ENCODE data around the gene BEST4. TPM values are rescaled to one million over a fixed set of nuclear protein-coding genes. Genes with fewer than 3 reads are reported as not detected.

Gene BEST4
- not detected in 2 replicates for total RNA-seq

DNA sequence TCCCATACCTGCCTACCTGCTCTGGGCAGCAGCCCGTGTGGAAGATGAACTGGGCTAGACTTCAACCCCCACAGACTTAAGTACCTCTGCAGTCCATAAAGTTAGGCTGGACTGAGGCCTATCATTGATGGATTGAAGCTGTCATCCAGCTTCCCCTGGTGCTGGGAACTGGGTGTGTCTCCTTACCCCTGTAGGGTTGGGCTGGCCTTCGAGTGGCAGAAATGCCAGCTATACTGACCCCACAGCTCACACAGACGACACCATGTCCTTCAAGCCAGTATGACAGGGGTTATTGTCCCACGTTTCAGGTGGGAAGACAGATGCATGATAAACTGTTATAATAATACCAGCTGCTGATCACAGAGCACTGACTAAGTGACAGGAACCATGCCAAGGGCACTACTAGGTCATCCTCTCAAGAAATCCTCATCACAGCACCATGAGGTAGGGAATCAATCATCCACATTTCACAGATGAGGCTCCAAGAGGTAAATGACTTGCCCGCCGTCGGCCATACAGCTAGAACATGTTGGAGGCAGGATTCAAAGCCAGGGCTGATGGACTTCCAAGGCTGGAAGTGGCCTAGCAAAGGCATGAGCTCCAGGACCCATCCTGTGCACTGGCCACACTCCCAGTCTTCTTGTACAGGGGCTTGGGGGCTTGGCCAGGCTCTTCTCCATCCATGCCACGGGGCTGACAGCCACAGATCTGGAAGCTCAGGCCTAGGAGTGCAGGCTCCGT lies at the start of gene BEST4:
Gene BEST4, minus strand, starts transcription at position 51 of the 741 bp plus-strand sequence. CDS start 465 bp downstream, outside the sequence.

DNA sequence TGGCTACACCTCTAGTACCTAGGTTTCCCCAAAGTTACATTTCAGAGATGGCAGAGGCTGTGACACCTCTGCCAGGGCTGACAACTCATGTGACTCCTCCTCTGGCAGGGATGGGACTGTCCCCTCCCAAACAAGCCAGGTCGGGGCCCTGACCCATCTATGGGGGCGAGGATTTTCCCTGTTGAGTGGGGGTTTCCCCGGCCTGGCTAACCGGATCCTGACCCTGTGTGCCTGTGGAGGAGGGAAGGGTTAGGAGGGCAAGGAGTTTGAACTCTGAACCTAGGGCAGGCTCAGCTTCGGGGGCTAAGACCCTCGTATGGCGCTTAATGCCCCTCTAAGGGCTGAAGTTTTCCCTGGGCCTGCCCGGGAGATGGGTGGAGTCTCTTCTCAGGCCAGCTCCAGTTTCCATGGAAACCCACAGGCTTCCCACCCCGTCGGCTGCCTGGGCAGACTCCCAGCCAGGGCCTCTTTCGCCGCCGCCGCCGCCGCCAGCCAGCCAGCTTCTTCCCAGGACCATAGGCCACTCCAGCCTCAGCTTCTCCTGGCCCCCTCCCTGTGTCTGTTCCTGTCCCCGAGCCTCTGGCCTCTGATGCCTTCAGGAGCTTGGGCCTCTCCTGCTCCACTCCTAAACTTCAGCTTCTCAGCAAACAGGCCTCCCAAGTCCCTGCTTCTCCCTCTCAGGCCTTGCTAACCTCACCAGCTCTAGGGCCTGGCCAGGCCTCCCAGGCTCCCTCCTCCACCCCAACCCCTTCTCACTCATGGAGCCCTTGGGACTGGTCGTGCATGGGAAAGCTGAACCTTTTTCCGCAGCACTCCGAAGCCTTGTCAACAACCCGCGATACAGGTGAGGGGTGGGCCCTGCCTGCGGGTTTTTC lies 20.3 kb upstream of the BEST4 start, which contains the start of gene BTBD19:
Gene BTBD19, plus strand, starts transcription at position 461 of the 875 bp plus-strand sequence. Its CDS starts 298 bp downstream, at position 759.

GRCh38 chr1:44806704-44807363 lies 18.9 kb upstream of the BEST4 start, which contains the start of gene DYNLT4:
Gene DYNLT4 (minus strand): TSS chr1:44807351. CDS start chr1:44806668, 683 bp downstream.

GRCh38 chr1:44799770-44800584 lies 12.0 kb upstream of the BEST4 start, which contains the start of gene PLK3:
Gene PLK3 (plus strand): TSS chr1:44800377. CDS start chr1:44800464, 87 bp downstream.

GRCh38 chr1:44775078-44775929 lies 12.7 kb downstream of the BEST4 start, which contains the start of gene RPS8:
Gene RPS8 (plus strand): TSS chr1:44775540. CDS start chr1:44775597, 57 bp downstream.

GRCh38 chr1:44739307-44740178 lies 48.4 kb downstream of the BEST4 start, which contains the start of gene KIF2C:
Gene KIF2C (plus strand): TSS chr1:44739837. CDS start chr1:44739933, 96 bp downstream.

Other genes starting within 250 kb of the BEST4 start
- 7.9 and 17.6 TPM in 2 replicates for gene TMEM53, start 113.7 kb downstream of the BEST4 start, total RNA-seq
- 1.2 TPM in 1 of 2 replicates, not detected in the other for gene ARMH1, start 113.5 kb downstream of the BEST4 start, total RNA-seq
- gene RNU5D-1, start 57.0 kb downstream of the BEST4 start, total RNA-seq: not detected in 2 replicates
- gene KIF2C, start 48.3 kb downstream of the BEST4 start, total RNA-seq: 19.3 and 40.6 TPM in 2 replicates
- 2,664 and 4,024 TPM in 2 replicates for gene RPS8, start 12.6 kb downstream of the BEST4 start, total RNA-seq
- 13.1 and 32.3 TPM in 2 replicates for gene PLK3, start 12.2 kb upstream of the BEST4 start, total RNA-seq
- not detected in 2 replicates for gene DYNLT4, start 19.2 kb upstream of the BEST4 start, total RNA-seq
- 4.9 and 11.3 TPM in 2 replicates for gene BTBD19, start 20.4 kb upstream of the BEST4 start, total RNA-seq
- gene PTCH2, start 55.1 kb upstream of the BEST4 start, total RNA-seq: 0.13 TPM in 1 of 2 replicates, not detected in the other
- gene EIF2B3, start 198.4 kb upstream of the BEST4 start, total RNA-seq: 15.6 and 28.7 TPM in 2 replicates
- 21.2 and 26.6 TPM in 2 replicates for gene HECTD3, start 223.2 kb upstream of the BEST4 start, total RNA-seq
- gene UROD, start 224.1 kb upstream of the BEST4 start, total RNA-seq: 92.5 and 128 TPM in 2 replicates